ENCODE data around the gene PKHD1. TPM values are rescaled to one million over a fixed set of nuclear protein-coding genes. Genes with fewer than 3 reads are reported as not detected.

The PKHD1 gene
- total and polyA plus RNA-seq, 2 of the 8 experiments (the other 6 are each of a cell fraction or from before 2014, with no cell fraction given), result 0.06 to 0.09 TPM

- Histone ChIP-seq H4K91ac (replicated peaks; ENCODE audit: insufficient read length, low read length) (no peak overlapping the region), H3K4me1 (replicated peaks in 1 of 4; ENCODE audit: control insufficient read depth in 3 of 4, insufficient read depth in 4 of 4, low read length in 3 of 4) (no peaks in the 10 kb centered on the region), H2BK120ac (replicated peaks; ENCODE audit: low read depth, low read length) (no peak overlapping the region), H3K36me3 (ENCODE audit: control insufficient read depth in 2 of 4, insufficient read depth in 4 of 4, low read length in 3 of 4) (no peaks in the 10 kb centered on the region), H2BK12ac (ENCODE audit: low read depth, low read length) (no peak overlapping the region), H3K4me3 (ENCODE audit: extremely low read depth in 1 of 4, insufficient read depth in 2 of 4, low read depth in 3 of 4, low read length in 4 of 4) (no peak overlapping the region), H3K23me2 (ENCODE audit: low read depth, low read length) (no peaks in the 10 kb centered on the region), H3K9ac (replicated peaks in 1 of 4; ENCODE audit: extremely low read depth in 1 of 4, low read depth in 3 of 4, low read length in 3 of 4) (no peak overlapping the region), H3K4me2 (ENCODE audit: insufficient read depth in 1 of 2, low read depth in 2 of 2, low read length in 2 of 2) (no peak overlapping the region), H4K8ac (ENCODE audit: extremely low read depth, insufficient read depth, low read length) (no peak overlapping the region; the same call in 1 of the 2 replicates), H3K79me1 (ENCODE audit: low read depth, low read length) (no peaks in the 10 kb centered on the region), H3K23ac (ENCODE audit: insufficient read length) (no peak overlapping the region), H2AFZ (ENCODE audit: low read length) (no peak overlapping the region), H2BK5ac (ENCODE audit: low read depth, low read length) (no peak overlapping the region), H3K14ac (ENCODE audit: insufficient read length) (no peak overlapping the region), H3K18ac (ENCODE audit: extremely low read depth, low read length) (no peak overlapping the region), H3K27me3 (replicated peaks in 1 of 4; ENCODE audit: control insufficient read depth in 3 of 4, extremely low read depth in 1 of 4, insufficient read depth in 3 of 4, low read length in 3 of 4) (no peaks in the 10 kb centered on the region), H3K4ac (replicated peaks; ENCODE audit: insufficient read length, low read depth, low read length) (no peak overlapping the region), H3K9me3 (ENCODE audit: insufficient read depth in 2 of 2, low read depth in 1 of 2, low read length in 1 of 2) (no peaks in the 10 kb centered on the region), H4K20me1 (replicated peaks in 1 of 2; ENCODE audit: control insufficient read depth in 1 of 2, insufficient read depth in 2 of 2, low read length in 2 of 2) (no peaks in the 10 kb centered on the region), H4K5ac (ENCODE audit: insufficient read length, low read depth, low read length) (no peak overlapping the region), H2BK15ac (ENCODE audit: low read length) (no peak overlapping the region), H3K56ac (replicated peaks; ENCODE audit: insufficient read length, low read depth, low read length) (no peak overlapping the region), H3K79me2 (ENCODE audit: control insufficient read depth in 1 of 2, insufficient read depth in 2 of 2, low read length in 2 of 2) (no peaks in the 10 kb centered on the region), H2BK20ac (ENCODE audit: low read length) (no peak overlapping the region), H3K27ac (ENCODE audit: low read depth, low read length) (no peak overlapping the region), H2AK5ac (ENCODE audit: low read depth, low read length) (no peak overlapping the region)
- DNase-seq (ENCODE audit: low read depth in 1 of 2, low spot score in 2 of 2), result no peak
- TF ChIP-seq GABPA (IDR thresholded peaks at IDR 0.05; ENCODE audit: borderline replicate concordance, insufficient read depth, low read length) (no peak), TEAD4 (IDR thresholded peaks at IDR 0.05; ENCODE audit: low read depth, low read length) (no peak), EZH2 (IDR thresholded peaks at IDR 0.05; ENCODE audit: low read depth, low read length, severe bottlenecking) (no peak), SIRT6 (IDR thresholded peaks at IDR 0.05; ENCODE audit: low read length) (no peak), USF2 (IDR thresholded peaks at IDR 0.05; ENCODE audit: low read length) (no peak)
- POLR2A ChIA-PET (ENCODE audit: partially characterized antibody), result no interaction called here
- CTCF ChIA-PET (ENCODE audit: partially characterized antibody), result interaction anchor here (0.9 to 1.2 kb wide), 2 partner anchors 9 to 23 kb away, joined by 3 to 4 read pairs; no protein-coding TSS in a partner anchor
- WGBS, 2 experiments (ENCODE audit: extremely low coverage in 1 of 2, insufficient coverage in 1 of 2, insufficient read length in 1 of 2, insufficient replicate concordance in 2 of 2, low coverage in 1 of 2, low lambda C conversion rate in 2 of 2, missing lambda C conversion rate in 1 of 2), result 97% methylated on average over 3 of the region's 3 CpGs; no CpG with 5 or more reads in 1 of the 2 experiments
- no peak for FAIRE-seq
These were observed 426.6 kb downstream of the PKHD1 start for GRCh38 chr6:51660767-51661166.

Data from H1 (cell line).